LNCaP clone FGC (cell line): ENCODE measurements around the gene GMDS.

Experiments
- DNase-seq: peaks from one replicate; pipeline ENCODE4 v3.0.0-alpha.2; 2011; ENCODE audit warnings: low read depth
- H3K4me3 ChIP-seq: 2 replicates; pipeline ENCODE4 v1.5.1; 2011; ENCODE audit warnings: mild to moderate bottlenecking, low read depth, low read length, control low read depth
- TF ChIP-seq, protein P1 (sequence below): IDR thresholded peaks from 2 replicates; pipeline ENCODE4 v1.5.1; 2012; ENCODE audit warnings: mild to moderate bottlenecking; ENCODE audit not compliant: control insufficient read depth, insufficient read depth; ENCODE audit errors: extremely low read depth

Gene GMDS

GRCh38 chr6:1651362-1651761 is 594.0 kb downstream of the GMDS start:
- TF ChIP-seq, protein P1, sequence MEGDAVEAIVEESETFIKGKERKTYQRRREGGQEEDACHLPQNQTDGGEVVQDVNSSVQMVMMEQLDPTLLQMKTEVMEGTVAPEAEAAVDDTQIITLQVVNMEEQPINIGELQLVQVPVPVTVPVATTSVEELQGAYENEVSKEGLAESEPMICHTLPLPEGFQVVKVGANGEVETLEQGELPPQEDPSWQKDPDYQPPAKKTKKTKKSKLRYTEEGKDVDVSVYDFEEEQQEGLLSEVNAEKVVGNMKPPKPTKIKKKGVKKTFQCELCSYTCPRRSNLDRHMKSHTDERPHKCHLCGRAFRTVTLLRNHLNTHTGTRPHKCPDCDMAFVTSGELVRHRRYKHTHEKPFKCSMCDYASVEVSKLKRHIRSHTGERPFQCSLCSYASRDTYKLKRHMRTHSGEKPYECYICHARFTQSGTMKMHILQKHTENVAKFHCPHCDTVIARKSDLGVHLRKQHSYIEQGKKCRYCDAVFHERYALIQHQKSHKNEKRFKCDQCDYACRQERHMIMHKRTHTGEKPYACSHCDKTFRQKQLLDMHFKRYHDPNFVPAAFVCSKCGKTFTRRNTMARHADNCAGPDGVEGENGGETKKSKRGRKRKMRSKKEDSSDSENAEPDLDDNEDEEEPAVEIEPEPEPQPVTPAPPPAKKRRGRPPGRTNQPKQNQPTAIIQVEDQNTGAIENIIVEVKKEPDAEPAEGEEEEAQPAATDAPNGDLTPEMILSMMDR: no peak
- no peak overlapping the region for H3K4me3 ChIP-seq

DNA sequence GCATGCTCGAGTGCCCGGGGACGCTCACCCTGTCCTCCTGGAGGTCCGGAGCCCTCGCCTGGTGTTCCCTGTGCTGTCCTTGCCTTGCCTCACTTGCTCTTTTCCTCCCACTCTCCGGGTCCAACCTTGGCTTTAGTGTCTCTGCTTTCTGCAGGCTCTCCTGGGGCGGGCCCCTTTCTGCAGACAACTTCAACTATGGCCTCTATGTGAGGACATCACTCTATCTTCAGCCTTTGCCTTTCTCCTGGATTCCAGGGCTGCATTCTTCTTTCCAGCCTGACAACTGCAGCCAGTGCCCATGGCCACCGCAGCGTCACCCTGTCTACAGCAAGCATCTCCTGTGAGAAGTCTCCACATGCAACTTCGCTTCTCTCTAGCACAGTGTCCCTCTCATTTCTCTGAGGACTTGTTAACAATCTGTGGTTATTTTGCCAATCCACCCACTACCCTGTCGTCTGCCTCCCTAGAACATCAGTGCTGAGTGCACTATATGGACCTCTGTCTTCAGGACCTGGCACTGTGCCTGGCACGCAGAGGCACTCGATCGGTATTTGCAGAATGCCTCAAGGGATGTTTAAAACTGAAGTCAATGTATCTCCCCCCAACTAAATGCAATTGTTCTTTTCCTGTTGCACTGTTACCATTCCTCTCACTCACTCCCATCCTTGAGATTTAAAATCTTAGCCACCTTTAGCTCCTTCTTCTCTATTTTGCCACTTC is 599.8 kb downstream of the GMDS start:
- H3K4me3 ChIP-seq: no peak overlapping the region
- TF ChIP-seq, protein P1: no peak
- DNase-seq: no peak

More at GRCh38 chr6:1651362-1651761, 594.0 kb downstream of the GMDS start:
- no peak for DNase-seq

DNA sequence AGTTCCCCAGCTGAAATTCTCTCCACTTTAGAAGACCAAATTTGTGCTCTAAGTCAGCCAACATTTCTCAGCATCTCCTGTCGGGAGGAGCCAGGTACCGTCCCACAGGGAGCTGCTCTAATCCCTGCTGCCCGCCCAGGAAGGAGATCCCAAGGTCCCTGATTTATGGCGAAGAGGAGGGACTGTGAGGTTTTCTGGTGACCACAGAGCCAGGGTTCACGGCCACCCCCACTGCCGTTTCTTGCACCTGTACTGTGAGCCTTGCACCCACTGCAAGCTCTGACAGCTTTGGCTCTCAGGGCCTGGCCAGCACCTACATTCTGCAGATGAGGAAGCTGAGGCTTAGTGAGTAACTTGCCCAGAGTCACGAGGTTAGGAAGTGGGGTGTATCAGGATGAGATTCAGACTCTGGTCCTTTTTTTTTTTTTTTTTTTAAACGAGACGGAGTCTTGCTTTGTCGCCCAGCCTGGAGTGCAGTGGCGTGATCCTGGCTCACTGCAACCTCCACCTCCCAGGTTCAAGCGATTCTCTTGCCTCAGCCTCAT is 600.8 kb downstream of the GMDS start:
- no peak for DNase-seq
- H3K4me3 ChIP-seq: no peak overlapping the region
- TF ChIP-seq, protein P1: no peak

DNA sequence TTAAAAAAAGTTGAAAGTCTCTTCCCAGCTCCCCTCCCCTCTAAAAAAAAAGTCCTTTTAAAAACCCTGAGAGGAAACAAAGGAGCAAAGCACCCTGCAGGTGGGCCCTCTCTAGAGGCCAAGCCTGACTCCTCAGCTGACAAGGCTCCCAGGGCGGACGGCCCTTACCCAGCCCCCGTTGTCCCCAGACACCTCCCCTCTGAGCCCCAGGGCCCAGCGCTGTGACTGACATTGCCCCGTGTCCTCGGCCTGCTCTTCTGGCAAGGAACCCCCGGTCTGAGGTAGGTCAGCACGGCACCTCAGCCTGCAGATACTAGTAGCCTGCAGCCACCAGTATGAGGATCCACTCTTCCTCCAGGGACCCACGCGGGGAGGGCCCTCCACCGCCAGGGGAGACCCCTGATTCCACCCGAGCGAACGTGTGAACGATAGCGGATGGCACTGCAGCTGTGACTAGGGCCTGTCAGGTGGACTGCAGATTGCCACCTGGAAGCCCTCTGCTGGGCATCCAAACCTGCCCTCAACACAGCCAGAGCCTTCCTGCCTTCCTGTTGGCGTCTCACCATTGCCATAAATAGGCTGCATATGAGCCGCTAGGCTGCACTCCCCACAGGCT is 601.5 kb downstream of the GMDS start:
- no peak for DNase-seq
- no peak overlapping the region for H3K4me3 ChIP-seq
- TF ChIP-seq, protein P1: no peak

DNA sequence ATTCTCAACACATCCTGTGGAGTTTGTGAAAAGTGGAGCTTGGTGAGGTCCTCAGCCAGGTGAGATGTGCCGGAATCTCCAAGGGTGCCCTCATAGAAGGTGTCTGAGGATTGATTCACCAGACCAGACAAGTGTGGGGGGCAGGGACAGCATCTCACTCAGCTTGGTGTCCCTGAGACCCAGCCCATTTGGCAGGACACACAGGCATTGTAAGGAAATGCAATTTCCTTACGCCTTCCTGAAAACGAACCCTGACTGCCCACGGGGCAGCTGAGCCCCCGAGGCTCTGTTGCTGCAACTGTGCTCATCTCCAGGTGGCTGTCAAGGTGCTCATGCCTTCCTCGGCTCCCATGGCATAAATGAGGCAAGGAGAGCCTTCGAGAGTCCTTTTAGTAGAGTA is 602.3 kb downstream of the GMDS start:
- H3K4me3 ChIP-seq: no peak overlapping the region
- TF ChIP-seq, protein P1: no peak
- DNase-seq: no peak

DNA sequence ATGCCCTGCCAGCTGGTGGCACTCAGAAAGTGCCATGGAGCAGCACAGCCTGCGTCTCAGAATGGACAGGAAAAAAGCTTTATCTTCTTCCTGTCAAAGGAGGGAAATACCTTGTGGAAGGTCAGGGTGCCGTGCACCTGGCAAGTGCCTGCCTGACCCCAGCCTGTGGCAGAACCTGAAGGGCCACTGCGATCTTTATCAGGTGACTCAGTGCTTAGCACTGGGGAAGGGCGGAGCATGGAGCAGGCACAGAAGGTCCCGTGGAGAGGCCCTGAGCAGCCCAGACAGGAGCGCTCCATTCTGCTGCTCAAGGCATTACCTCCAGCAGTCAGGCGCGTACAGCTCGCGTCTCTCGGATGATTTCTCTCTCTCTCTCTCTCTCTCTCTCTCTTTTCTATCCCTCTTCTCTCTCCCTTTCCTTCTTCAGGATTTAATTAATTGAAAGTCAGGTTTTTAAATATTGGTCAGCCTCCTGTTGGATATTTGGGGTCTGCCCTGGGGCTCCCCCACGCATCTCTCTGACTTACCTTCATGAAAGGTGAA is 604.0 kb downstream of the GMDS start:
- no peak overlapping the region for H3K4me3 ChIP-seq
- DNase-seq: peak; percentile 85
- TF ChIP-seq, protein P1: no peak
